B cell (primary cell): ENCODE data around the gene CASZ1. TPM values are rescaled to one million over a fixed set of nuclear protein-coding genes. Genes with fewer than 3 reads are reported as not detected.

Source experiments
- ATAC-seq: fragments of 200-7000 bp; cut with Tn5 transposase; one replicate; pipeline ENCODE4 v1.10.0; 2021; ENCODE audit warnings: low read depth, mild to moderate bottlenecking, moderate number of reproducible peaks, moderate library complexity
- CTCF ChIA-PET: fragments of 350-600 bp; sonication (Branson Sonifier 250); formaldehyde crosslinking; loops from one replicate; lab custom pipeline; 2021; ENCODE audit warnings: antibody characterized with exemption, inconsistent platforms; lab: Charles Lee
- POLR2A ChIA-PET: fragments of 350-600 bp; sonication (Branson Sonifier 250); formaldehyde crosslinking; loops from one replicate; lab custom pipeline; 2021; ENCODE audit warnings: antibody characterized with exemption; lab: Charles Lee
- DNase-seq: peaks from one replicate; pipeline ENCODE4 v3.0.0; 2013
- H2AFZ ChIP-seq: 2 replicates; pipeline ENCODE4 v1.6.1; 2012; ENCODE audit warnings: mild to moderate bottlenecking, low read depth, low read length; ENCODE audit not compliant: insufficient read depth, poor library complexity, severe bottlenecking
- H3K27ac ChIP-seq, 2 donors: 1 replicate in 1 of 2; 2 replicates in 1 of 2; pipeline ENCODE4 v1.5.1; 2012 to 2013; ENCODE audit warnings: low read length in 2 of 2, mild to moderate bottlenecking in 2 of 2, moderate library complexity in 1 of 2
- H3K27me3 ChIP-seq, 4 experiments: fragments of 200-600 bp in 1 of 4; sonication (generic) in 1 of 4; replicated peaks in 1 of 4; 1 replicate in 2 of 4; 2 replicates in 2 of 4; pipeline versions ENCODE4 v1.6.1 to v1.7.0; 2013 to 2016; ENCODE audit warnings: low read length in 3 of 4, mild to moderate bottlenecking in 2 of 4, mixed read lengths in 1 of 4, moderate library complexity in 1 of 4; ENCODE audit not compliant: insufficient read depth in 4 of 4, control insufficient read depth in 3 of 4; ENCODE audit errors: control extremely low read depth in 1 of 4
- H3K36me3 ChIP-seq, 2 experiments: replicated peaks in 1 of 2; 1 replicate in 1 of 2; 2 replicates in 1 of 2; pipeline versions ENCODE4 v1.6.1 to v1.7.1; 2013; ENCODE audit warnings: low read length in 1 of 2; ENCODE audit not compliant: insufficient read depth in 2 of 2, control insufficient read depth in 1 of 2; ENCODE audit errors: control extremely low read depth in 1 of 2, extremely low read depth in 1 of 2
- H3K4me1 ChIP-seq, 2 donors: fragments of 200-600 bp in 1 of 2; sonication (generic) in 1 of 2; 1 replicate in 1 of 2; 2 replicates in 1 of 2; pipeline versions ENCODE4 v1.5.1 to v1.6.1; 2013 to 2017; ENCODE audit warnings: low read length in 2 of 2; ENCODE audit not compliant: control insufficient read depth in 2 of 2, insufficient read depth in 2 of 2
- H3K4me2 ChIP-seq: replicated peaks from 2 replicates; pipeline ENCODE3; 2012; ENCODE audit warnings: mild to moderate bottlenecking, low read depth, low read length; ENCODE audit not compliant: poor library complexity, severe bottlenecking
- H3K4me3 ChIP-seq, 5 experiments: fragments of 200-600 bp in 1 of 5; sonication (generic) in 1 of 5; 1 replicate in 3 of 5; 2 replicates in 2 of 5; pipeline versions ENCODE4 v1.5.1 to v1.7.0; 2011 to 2016; ENCODE audit warnings: low read length in 4 of 5, mild to moderate bottlenecking in 4 of 5, low read depth in 2 of 5, control low read depth in 1 of 5, moderate library complexity in 1 of 5; ENCODE audit not compliant: insufficient read depth in 1 of 5; ENCODE audit errors: control extremely low read depth in 1 of 5, extremely low read depth in 1 of 5
- H3K79me2 ChIP-seq: fragments of 200-600 bp; sonication (generic); one replicate; pipeline ENCODE4 v1.6.0; 2016; ENCODE audit warnings: low read length; ENCODE audit not compliant: control insufficient read depth, insufficient read depth
- H3K9ac ChIP-seq: fragments of 200-600 bp; sonication (generic); 2 replicates; pipeline ENCODE4 v1.6.1; 2017; ENCODE audit warnings: mild to moderate bottlenecking, low read length, moderate library complexity
- H3K9me3 ChIP-seq, 3 donors: one replicate each; pipeline versions ENCODE4 v1.6.1 to v1.7.1; 2013; ENCODE audit warnings: low read length in 2 of 3; ENCODE audit not compliant: control insufficient read depth in 2 of 3, insufficient read depth in 1 of 3; ENCODE audit errors: control extremely low read depth in 1 of 3
- H4K20me1 ChIP-seq: 2 replicates; pipeline ENCODE4 v1.6.0; 2012; ENCODE audit warnings: mild to moderate bottlenecking, low read length; ENCODE audit not compliant: insufficient read depth, control insufficient read depth, poor library complexity, severe bottlenecking
- H3K27ac Mint-ChIP-seq: one replicate; pipeline ENCODE4 v1.8.0; 2021; ENCODE audit warnings: mixed read lengths
- H3K27me3 Mint-ChIP-seq: one replicate; pipeline ENCODE4 v1.8.0; 2021; ENCODE audit warnings: mixed read lengths
- H3K4me1 Mint-ChIP-seq: one replicate; pipeline ENCODE4 v1.8.0; 2021; ENCODE audit warnings: mixed read lengths
- H3K4me3 Mint-ChIP-seq: one replicate; pipeline ENCODE4 v1.8.0; 2021; ENCODE audit warnings: mixed read lengths
- H3K9me3 Mint-ChIP-seq: one replicate; pipeline ENCODE4 v1.8.0; 2022; ENCODE audit warnings: mixed read lengths; ENCODE audit not compliant: insufficient read depth
- EZH2 ChIP-seq: IDR thresholded peaks from 2 replicates; pipeline ENCODE4 v1.6.1; 2012; ENCODE audit warnings: borderline replicate concordance, low read depth, mild to moderate bottlenecking, moderate library complexity, low read length; ENCODE audit not compliant: insufficient read depth, poor library complexity, severe bottlenecking
- WGBS: methylation state at CpG from one replicate; pipeline ENCODE4 v1.1.5; 2013; ENCODE audit warnings: missing lambda C conversion rate; ENCODE audit not compliant: insufficient coverage; 5-methylcytosine and 5-hydroxymethylcytosine counted together
- intact Hi-C: fragments of 100-400 bp; cut with micrococcal nuclease; formaldehyde crosslinking; loops from one replicate; pipeline ENCODE4 v1.10.0; 2022
- polyA plus RNA-seq: library from polyadenylated mRNA; depleted of rRNA; stranded (reverse); fragments of >200 nt; gene quantifications from 2 replicates; pipeline ENCODE4 v1.2.3, GENCODE V29; 2012
- total RNA-seq, 2 donors: library from RNA; stranded (reverse); fragments of 120-200 nt in 1 of 2; gene quantifications; 1 replicate in 1 of 2; 2 replicates in 1 of 2; pipeline versions ENCODE4 v1.2.3 to v1.2.4, GENCODE V29; 2013 to 2022
- TF ChIP-seq, protein P1 (sequence below): fragments of 200-600 bp; IDR thresholded peaks from one replicate; pipeline ENCODE4 v1.8.0; 2022; ENCODE audit warnings: antibody characterized with exemption, mild to moderate bottlenecking

Gene CASZ1
- total and polyA plus RNA-seq, 2 donors (not counting 1 experiment from before 2014, with no cell fraction given): 9.5 to 27.2 TPM

DNA sequence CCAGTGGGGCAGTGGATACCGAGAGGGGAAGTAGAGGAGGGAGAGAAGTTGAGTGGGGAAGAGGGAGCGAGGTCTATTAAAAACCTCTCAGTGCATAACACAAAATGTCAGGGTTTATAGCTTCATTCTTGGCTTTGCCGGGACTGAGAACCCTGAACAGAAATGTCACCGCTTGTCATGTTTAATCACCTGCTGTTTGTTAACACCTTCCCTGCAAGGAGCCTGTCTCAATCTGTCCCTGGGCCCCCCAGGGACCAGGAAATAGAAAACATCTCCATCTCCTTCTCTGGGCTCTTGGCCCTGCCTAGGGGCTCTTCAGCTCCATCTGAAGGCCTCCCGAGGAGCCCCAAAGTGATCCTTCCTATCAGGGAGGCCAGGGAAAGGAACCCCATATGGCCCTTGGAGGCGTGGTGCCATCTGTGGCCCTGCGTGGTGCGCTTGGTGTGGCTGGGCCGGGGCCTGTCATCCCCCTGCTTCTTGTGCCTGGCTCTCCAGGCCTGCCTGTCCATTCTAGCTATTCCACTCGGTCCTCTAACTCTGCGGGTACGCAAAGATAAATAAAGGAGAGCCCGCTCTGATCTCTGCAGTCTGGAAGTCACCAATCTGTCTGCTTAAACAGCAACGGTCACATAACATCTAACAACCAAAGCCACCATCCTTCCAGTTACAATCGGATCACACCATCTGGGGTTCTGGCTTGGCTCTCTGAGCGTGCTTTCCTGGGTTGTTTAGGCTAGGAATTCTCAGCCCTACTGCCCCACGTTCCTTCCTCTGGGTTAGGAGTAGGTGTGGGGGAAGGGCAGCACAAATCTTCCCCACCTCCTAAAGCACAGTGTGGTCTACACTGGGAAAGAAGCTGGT lies 113.8 kb downstream of the CASZ1 start:
- Histone ChIP-seq H3K4me3 (no peak overlapping the region), H4K20me1 (peaks cover 98% of the 10 kb centered on the region), H3K36me3 (peaks cover 0 to 3% of the 10 kb centered on the region in 2 experiments), H3K4me1 (no peaks in the 10 kb centered on the region), H3K4me2 (no peak overlapping the region), H2AFZ (no peak overlapping the region), H3K9me3 (no peaks in the 10 kb centered on the region), H3K9ac (no peak overlapping the region), H3K27ac (no peak overlapping the region), H3K27me3 (no peaks in the 10 kb centered on the region), H3K79me2 (peaks cover 89% of the 10 kb centered on the region)
- ChIA-PET CTCF (no interaction called here), POLR2A (no interaction called here)
- TF ChIP-seq, protein P1, sequence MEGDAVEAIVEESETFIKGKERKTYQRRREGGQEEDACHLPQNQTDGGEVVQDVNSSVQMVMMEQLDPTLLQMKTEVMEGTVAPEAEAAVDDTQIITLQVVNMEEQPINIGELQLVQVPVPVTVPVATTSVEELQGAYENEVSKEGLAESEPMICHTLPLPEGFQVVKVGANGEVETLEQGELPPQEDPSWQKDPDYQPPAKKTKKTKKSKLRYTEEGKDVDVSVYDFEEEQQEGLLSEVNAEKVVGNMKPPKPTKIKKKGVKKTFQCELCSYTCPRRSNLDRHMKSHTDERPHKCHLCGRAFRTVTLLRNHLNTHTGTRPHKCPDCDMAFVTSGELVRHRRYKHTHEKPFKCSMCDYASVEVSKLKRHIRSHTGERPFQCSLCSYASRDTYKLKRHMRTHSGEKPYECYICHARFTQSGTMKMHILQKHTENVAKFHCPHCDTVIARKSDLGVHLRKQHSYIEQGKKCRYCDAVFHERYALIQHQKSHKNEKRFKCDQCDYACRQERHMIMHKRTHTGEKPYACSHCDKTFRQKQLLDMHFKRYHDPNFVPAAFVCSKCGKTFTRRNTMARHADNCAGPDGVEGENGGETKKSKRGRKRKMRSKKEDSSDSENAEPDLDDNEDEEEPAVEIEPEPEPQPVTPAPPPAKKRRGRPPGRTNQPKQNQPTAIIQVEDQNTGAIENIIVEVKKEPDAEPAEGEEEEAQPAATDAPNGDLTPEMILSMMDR: no peak
- no peak for TF ChIP-seq EZH2
- WGBS: 91% methylated on average over 11 of the region's 17 CpGs
- H3K27ac Mint-ChIP-seq: no peak overlapping the region
- intact Hi-C loops: no loop called here
- ATAC-seq (no peak), DNase-seq (no peak)
- no peaks in the 10 kb centered on the region for H3K9me3 Mint-ChIP-seq
- no peaks in the 10 kb centered on the region for H3K27me3 Mint-ChIP-seq
- H3K4me3 Mint-ChIP-seq: no peak overlapping the region
- H3K4me1 Mint-ChIP-seq: peaks cover 4% of the 10 kb centered on the region

DNA sequence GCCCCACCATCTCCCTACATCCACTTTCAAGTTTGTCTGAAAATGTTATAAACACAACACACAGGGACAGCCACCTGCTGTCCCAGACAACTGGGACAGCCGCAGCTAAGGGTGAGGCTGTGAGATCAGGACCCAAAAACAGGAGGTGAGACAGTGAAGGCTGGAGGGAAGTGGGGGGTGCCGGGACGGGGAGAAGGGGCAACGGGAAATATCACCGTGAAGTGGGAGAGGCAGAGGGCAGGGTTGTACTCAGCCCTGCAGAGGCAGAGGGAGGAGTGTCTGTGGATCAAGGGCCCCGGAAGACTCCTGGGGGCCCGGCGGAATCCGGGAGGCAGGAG lies 114.4 kb downstream of the CASZ1 start:
- Mint-ChIP-seq H3K4me1 (peaks cover 4% of the 10 kb centered on the region), H3K4me3 (no peak overlapping the region), H3K27me3 (no peaks in the 10 kb centered on the region), H3K27ac (no peak overlapping the region), H3K9me3 (no peaks in the 10 kb centered on the region)
- Histone ChIP-seq H3K4me1 (no peaks in the 10 kb centered on the region), H3K36me3 (peaks cover 0 to 3% of the 10 kb centered on the region in 2 experiments), H3K4me2 (no peak overlapping the region), H3K79me2 (peaks cover 89% of the 10 kb centered on the region), H3K4me3 (no peak overlapping the region), H2AFZ (no peak overlapping the region), H3K9ac (no peak overlapping the region), H4K20me1 (peaks cover 98% of the 10 kb centered on the region), H3K27me3 (no peaks in the 10 kb centered on the region), H3K27ac (no peak overlapping the region), H3K9me3 (no peaks in the 10 kb centered on the region)
- ChIA-PET POLR2A (no interaction called here), CTCF (no interaction called here)
- no peak for DNase-seq
- intact Hi-C loops: no loop called here
- 45% methylated on average over 5 of the region's 9 CpGs for WGBS
- ATAC-seq: no peak
- TF ChIP-seq, protein P1: no peak
- TF ChIP-seq EZH2: no peak
